Activated CD4-positive, alpha-beta T cell treated with anti-CD3 and anti-CD28 coated beads for 36 hours (primary cell): ENCODE results near the gene AGRP. TPM values are rescaled to one million over a fixed set of nuclear protein-coding genes. Genes with fewer than 3 reads are reported as not detected.

ENCODE experiments used
- ATAC-seq: fragments of 200-7000 bp; cut with Tn5 transposase; one replicate; pipeline ENCODE4 v1.10.0; 2021; ENCODE audit warnings: mild to moderate bottlenecking, moderate library complexity
- CTCF ChIA-PET: fragments of 350-600 bp; sonication (Branson Sonifier 250); formaldehyde crosslinking; loops from one replicate; lab custom pipeline; 2021; ENCODE audit warnings: antibody characterized with exemption; lab: Charles Lee
- POLR2A ChIA-PET: fragments of 350-600 bp; sonication (Branson Sonifier 250); formaldehyde crosslinking; loops from one replicate; lab custom pipeline; 2021; ENCODE audit warnings: antibody characterized with exemption, inconsistent platforms; lab: Charles Lee
- DNase-seq: peaks from one replicate; pipeline ENCODE4 v3.0.0-alpha.2; 2020
- H3K27ac Mint-ChIP-seq: one replicate; pipeline ENCODE4 v1.8.0; 2021; ENCODE audit warnings: mixed read lengths
- H3K27me3 Mint-ChIP-seq: one replicate; pipeline ENCODE4 v1.8.0; 2021; ENCODE audit warnings: mixed read lengths
- H3K36me3 Mint-ChIP-seq: one replicate; pipeline ENCODE4 v1.8.0; 2021; ENCODE audit warnings: low read depth, mixed read lengths
- H3K4me1 Mint-ChIP-seq: one replicate; pipeline ENCODE4 v1.8.0; 2021; ENCODE audit warnings: mixed read lengths
- H3K4me3 Mint-ChIP-seq: one replicate; pipeline ENCODE4 v1.8.0; 2021; ENCODE audit warnings: mild to moderate bottlenecking, moderate library complexity, mixed read lengths
- H3K9me3 Mint-ChIP-seq: one replicate; pipeline ENCODE4 v1.8.0; 2021; ENCODE audit warnings: low read depth, mixed read lengths
- intact Hi-C, 2 experiments: fragments of 100-400 bp; cut with DNase I in 1 of 2; cut with micrococcal nuclease in 1 of 2; formaldehyde crosslinking; loops; one replicate each; pipeline versions ENCODE4 v1.14.2 to v1.15.1; 2022 to 2024; cut with DNase I, micrococcal nuclease
- total RNA-seq, 2 experiments: library from RNA; stranded (reverse); gene quantifications; one replicate each; pipeline ENCODE4 v1.2.3, GENCODE V29; 2021

AGRP gene
- total RNA-seq, 2 experiments from 2014 or later, result not detected

GRCh38 chr16:67436640-67437193 is 46.6 kb downstream of the AGRP start:
- Mint-ChIP-seq H3K4me3 (no peak overlapping the region), H3K9me3 (no peaks in the 10 kb centered on the region), H3K4me1 (peaks cover 9% of the 10 kb centered on the region), H3K36me3 (no peaks in the 10 kb centered on the region), H3K27ac (no peak overlapping the region), H3K27me3 (peaks cover 4% of the 10 kb centered on the region)
- POLR2A ChIA-PET, result no interaction called here
- intact Hi-C loops, result no loop called here
- DNase-seq, result no peak
- no peak for ATAC-seq
- CTCF ChIA-PET, result interaction anchor here (0.9 to 1.8 kb wide), 3 partner anchors 9 to 29 kb away, joined by 3 to 5 read pairs (median 4); no protein-coding TSS in a partner anchor

GRCh38 chr16:67435758-67436164 is 47.6 kb downstream of the AGRP start:
- peaks cover 12% of the 10 kb centered on the region for H3K4me1 Mint-ChIP-seq
- POLR2A ChIA-PET, result no interaction called here
- H3K4me3 Mint-ChIP-seq, result no peak overlapping the region
- H3K27ac Mint-ChIP-seq, result no peak overlapping the region
- no peaks in the 10 kb centered on the region for H3K9me3 Mint-ChIP-seq
- DNase-seq (no peak), ATAC-seq (no peak)
- H3K27me3 Mint-ChIP-seq, result peaks cover 7% of the 10 kb centered on the region
- intact Hi-C loops, result no loop called here
- H3K36me3 Mint-ChIP-seq, result no peaks in the 10 kb centered on the region
- CTCF ChIA-PET, result interaction anchor here (1.0 to 1.8 kb wide), 4 partner anchors 8 to 175 kb away, joined by 3 to 5 read pairs (median 4); no protein-coding TSS in a partner anchor

- Mint-ChIP-seq H3K36me3 (no peaks in the 10 kb centered on the region), H3K4me3 (no peak overlapping the region), H3K27ac (no peak overlapping the region), H3K4me1 (peaks cover 15% of the 10 kb centered on the region), H3K27me3 (peaks cover 25% of the 10 kb centered on the region), H3K9me3 (no peaks in the 10 kb centered on the region)
- POLR2A ChIA-PET, result no interaction called here
- CTCF ChIA-PET, result interaction anchor here (0.8 to 1.8 kb wide), 2 partner anchors 33 to 34 kb away, joined by 3 to 9 read pairs; no protein-coding TSS in a partner anchor
- DNase-seq, result no peak
- intact Hi-C loops, result no loop called here
- no peak for ATAC-seq
These were observed 50.1 kb downstream of the AGRP start for GRCh38 chr16:67433131-67433719.

Other genes with a start within 250 kb of the AGRP start
- gene FHOD1, start 236.1 kb downstream of the AGRP start, total RNA-seq, result 10 to 100 TPM; 75.5 to 77.2 TPM
- gene SLC9A5, start 234.6 kb downstream of the AGRP start, total RNA-seq, result 1 to 10 TPM; 4.5 to 5.5 TPM
- gene PLEKHG4, start 204.0 kb downstream of the AGRP start, total RNA-seq, result 10 to 100 TPM; 21.1 to 23.1 TPM
- 1 to 10 TPM; 1.8 to 2.0 TPM for gene KCTD19, start 156.8 kb downstream of the AGRP start, total RNA-seq
- under 1 TPM; 0.51 to 0.66 TPM for gene LRRC36, start 156.7 kb downstream of the AGRP start, total RNA-seq
- not detected for gene TPPP3, start 90.0 kb downstream of the AGRP start, total RNA-seq
- gene ZDHHC1, start 67.1 kb downstream of the AGRP start, total RNA-seq, result under 1 TPM; 0.58 to 0.98 TPM
- 1 to 10 TPM; 2.0 to 2.2 TPM for gene HSD11B2, start 52.4 kb downstream of the AGRP start, total RNA-seq
- gene ATP6V0D1, start 2.4 kb downstream of the AGRP start, total RNA-seq, result 10 to 100 TPM; 16.3 to 17.3 TPM
- gene RIPOR1, start 45.3 kb upstream of the AGRP start, total RNA-seq, result 10 to 100 TPM; 18.9 to 24.1 TPM
- gene CTCF, start 79.0 kb upstream of the AGRP start, total RNA-seq, result 10 to 100 TPM; 51.0 to 66.4 TPM
- 100 to 1,000 TPM; 138 to 153 TPM for gene CARMIL2, start 161.6 kb upstream of the AGRP start, total RNA-seq
- gene ACD, start 176.7 kb upstream of the AGRP start, total RNA-seq, result 10 to 100 TPM; 52.2 to 52.4 TPM
- gene PARD6A, start 177.4 kb upstream of the AGRP start, total RNA-seq, result 1 to 10 TPM; 7.8 to 8.7 TPM
- 10 to 100 TPM; 11.7 to 12.0 TPM for gene ENKD1, start 183.2 kb upstream of the AGRP start, total RNA-seq
- 1 to 10 TPM; 2.4 to 3.0 TPM for gene C16orf86, start 183.3 kb upstream of the AGRP start, total RNA-seq
- 10 to 100 TPM in 1 of 2 experiments, 1 to 10 TPM in 1; 8.7 to 11.5 TPM for gene GFOD2, start 235.8 kb upstream of the AGRP start, total RNA-seq